Measurements from ENCODE around the gene KCNJ5.

DNA sequence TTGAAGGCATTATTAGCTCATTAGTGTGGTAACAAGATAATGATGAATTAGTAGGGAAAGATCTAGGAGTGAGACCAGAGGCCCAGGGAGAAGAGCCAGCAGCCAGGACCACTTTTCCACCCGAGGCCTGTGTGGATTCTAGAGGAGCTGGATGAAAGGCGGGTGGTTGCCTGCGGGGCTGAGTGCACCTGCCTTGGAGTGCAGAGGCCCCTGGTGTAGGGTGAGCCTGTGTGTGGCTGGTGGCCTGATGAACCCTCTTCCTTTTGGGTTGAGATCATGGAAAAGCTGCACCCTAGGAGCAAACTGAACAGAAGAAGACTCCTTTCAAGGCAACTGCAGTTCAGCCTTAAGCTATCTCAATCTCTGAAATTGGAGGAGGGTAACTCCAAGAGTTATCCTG lies 57.4 kb downstream of the KCNJ5 start:
- TF ChIP-seq, protein P1, sequence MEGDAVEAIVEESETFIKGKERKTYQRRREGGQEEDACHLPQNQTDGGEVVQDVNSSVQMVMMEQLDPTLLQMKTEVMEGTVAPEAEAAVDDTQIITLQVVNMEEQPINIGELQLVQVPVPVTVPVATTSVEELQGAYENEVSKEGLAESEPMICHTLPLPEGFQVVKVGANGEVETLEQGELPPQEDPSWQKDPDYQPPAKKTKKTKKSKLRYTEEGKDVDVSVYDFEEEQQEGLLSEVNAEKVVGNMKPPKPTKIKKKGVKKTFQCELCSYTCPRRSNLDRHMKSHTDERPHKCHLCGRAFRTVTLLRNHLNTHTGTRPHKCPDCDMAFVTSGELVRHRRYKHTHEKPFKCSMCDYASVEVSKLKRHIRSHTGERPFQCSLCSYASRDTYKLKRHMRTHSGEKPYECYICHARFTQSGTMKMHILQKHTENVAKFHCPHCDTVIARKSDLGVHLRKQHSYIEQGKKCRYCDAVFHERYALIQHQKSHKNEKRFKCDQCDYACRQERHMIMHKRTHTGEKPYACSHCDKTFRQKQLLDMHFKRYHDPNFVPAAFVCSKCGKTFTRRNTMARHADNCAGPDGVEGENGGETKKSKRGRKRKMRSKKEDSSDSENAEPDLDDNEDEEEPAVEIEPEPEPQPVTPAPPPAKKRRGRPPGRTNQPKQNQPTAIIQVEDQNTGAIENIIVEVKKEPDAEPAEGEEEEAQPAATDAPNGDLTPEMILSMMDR (IDR thresholded peaks at IDR 0.05) = no peak
- TF ChIP-seq POLR2A (IDR thresholded peaks at IDR 0.05) = no peak
